Bronchial epithelial cell (primary cell): ENCODE results near the gene STAT4. TPM values are rescaled to one million over a fixed set of nuclear protein-coding genes. Genes with fewer than 3 reads are reported as not detected.

Source experiments
- DNase-seq: peaks from one replicate; pipeline ENCODE4 v3.0.0-alpha.2; 2010; ENCODE audit warnings: low read depth
- FAIRE-seq: peaks from 2 replicates; lab custom pipeline; 2011; peaks lifted over from hg19 to GRCh38; lab: Jason Lieb, UNC
- H3K27me3 ChIP-seq: 2 replicates; pipeline ENCODE4 v1.5.1; 2011; ENCODE audit warnings: low read length; ENCODE audit not compliant: control insufficient read depth, insufficient read depth
- H3K36me3 ChIP-seq: 2 replicates; pipeline ENCODE4 v1.5.1; 2011; ENCODE audit warnings: low read length; ENCODE audit not compliant: control insufficient read depth, insufficient read depth
- H3K4me3 ChIP-seq: 2 replicates; pipeline ENCODE4 v1.5.1; 2011; ENCODE audit warnings: mild to moderate bottlenecking, low read depth, low read length, control low read depth
- CTCF ChIP-seq: IDR thresholded peaks from 2 replicates; pipeline ENCODE4 v1.5.1; 2011; ENCODE audit warnings: mild to moderate bottlenecking, moderate library complexity, low read length, control low read depth, inconsistent platforms; ENCODE audit not compliant: insufficient read depth, severe bottlenecking
- total RNA-seq: library from RNA; depleted of rRNA; stranded (reverse); fragments of >200 nt; gene quantifications from 2 replicates; pipeline ENCODE4 v1.2.1, GENCODE V29; 2014

The STAT4 gene
- total RNA-seq, 1 donor from 2014 or later, result 7.1 TPM

DNA sequence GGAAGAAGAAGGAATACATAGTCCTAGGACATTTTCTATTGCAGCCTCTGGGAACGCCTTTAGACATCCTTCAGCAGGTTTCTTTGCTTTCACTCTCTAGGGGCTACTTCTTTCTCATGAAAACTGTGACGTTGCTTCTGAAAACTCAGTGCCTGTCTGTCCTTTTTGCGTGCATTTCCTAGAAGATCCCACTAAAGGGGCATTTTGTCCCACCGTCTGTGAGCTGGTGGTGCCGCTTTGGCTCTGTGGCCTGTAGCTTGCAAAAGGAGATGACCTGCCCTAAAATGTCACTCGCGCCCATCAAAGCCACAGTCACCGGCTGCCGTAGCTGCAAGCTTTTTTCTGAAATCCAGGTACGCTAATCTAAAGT, 579 bp downstream of the STAT4 start:
- no peak for FAIRE-seq
- no peak for TF ChIP-seq CTCF
- H3K36me3 ChIP-seq, result no peaks in the 10 kb centered on the region

GRCh38 chr2:191149391-191149790, 1.4 kb downstream of the STAT4 start:
- Histone ChIP-seq H3K4me3 (no peak overlapping the region), H3K27me3 (no peaks in the 10 kb centered on the region), H3K36me3 (no peaks in the 10 kb centered on the region)
- TF ChIP-seq CTCF, result no peak
- FAIRE-seq (no peak), DNase-seq (no peak)

More for the DNA sequence above, 579 bp downstream of the STAT4 start:
- Histone ChIP-seq H3K4me3 (peak overlapping the region; percentile 45), H3K27me3 (no peaks in the 10 kb centered on the region)
- no peak for DNase-seq

DNA sequence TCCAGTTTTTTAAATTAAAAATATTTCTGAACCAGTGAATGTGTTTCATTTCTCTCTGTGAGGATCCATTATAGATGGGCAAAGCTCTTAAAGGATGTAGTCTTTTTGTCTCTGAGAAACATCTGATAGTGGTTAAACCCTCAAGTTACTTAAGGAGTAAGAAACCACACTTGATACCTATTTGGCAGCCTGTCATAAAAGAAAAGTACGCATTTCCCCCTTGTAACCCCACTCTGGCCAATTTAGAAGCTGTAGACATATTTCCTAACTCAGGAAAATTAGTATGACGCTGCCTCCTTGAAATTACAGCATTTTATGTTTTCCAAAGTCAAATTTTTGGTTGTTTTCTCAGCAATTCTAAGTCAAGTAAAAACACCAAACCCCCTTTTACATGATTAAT, 2.0 kb downstream of the STAT4 start:
- TF ChIP-seq CTCF, result no peak
- FAIRE-seq, result no peak
- Histone ChIP-seq H3K36me3 (peaks cover 2% of the 10 kb centered on the region), H3K27me3 (no peaks in the 10 kb centered on the region), H3K4me3 (no peak overlapping the region)
- DNase-seq, result no peak

- FAIRE-seq (no peak), DNase-seq (no peak)
- no peaks in the 10 kb centered on the region for H3K27me3 ChIP-seq
- TF ChIP-seq CTCF, result no peak
- H3K36me3 ChIP-seq, result peaks cover 2% of the 10 kb centered on the region
- no peak overlapping the region for H3K4me3 ChIP-seq
Measured at GRCh38 chr2:191148281-191148680, 2.5 kb downstream of the STAT4 start.

- no peak for TF ChIP-seq CTCF
- H3K4me3 ChIP-seq, result no peak overlapping the region
- H3K36me3 ChIP-seq, result peaks cover 2% of the 10 kb centered on the region
- FAIRE-seq (no peak), DNase-seq (peak; percentile 97)
- H3K27me3 ChIP-seq, result no peaks in the 10 kb centered on the region
Measured at GRCh38 chr2:191145769-191146471, 4.9 kb downstream of the STAT4 start.

GRCh38 chr2:191144217-191144616, 6.6 kb downstream of the STAT4 start:
- TF ChIP-seq CTCF, result no peak
- no peaks in the 10 kb centered on the region for H3K27me3 ChIP-seq
- FAIRE-seq, result no peak
- peaks cover 2% of the 10 kb centered on the region for H3K36me3 ChIP-seq
- DNase-seq, result no peak
- H3K4me3 ChIP-seq, result no peak overlapping the region
